HG02678 (cell line): Measurements from ENCODE around the gene TERB1.

Experiments
- ATAC-seq: cut with Tn5 transposase; IDR thresholded peaks from one replicate; pipeline ENCODE4 v1.9.1; 2021; ENCODE audit warnings: mild to moderate bottlenecking, moderate library complexity; ENCODE audit not compliant: unreplicated experiment

TERB1 gene

DNA sequence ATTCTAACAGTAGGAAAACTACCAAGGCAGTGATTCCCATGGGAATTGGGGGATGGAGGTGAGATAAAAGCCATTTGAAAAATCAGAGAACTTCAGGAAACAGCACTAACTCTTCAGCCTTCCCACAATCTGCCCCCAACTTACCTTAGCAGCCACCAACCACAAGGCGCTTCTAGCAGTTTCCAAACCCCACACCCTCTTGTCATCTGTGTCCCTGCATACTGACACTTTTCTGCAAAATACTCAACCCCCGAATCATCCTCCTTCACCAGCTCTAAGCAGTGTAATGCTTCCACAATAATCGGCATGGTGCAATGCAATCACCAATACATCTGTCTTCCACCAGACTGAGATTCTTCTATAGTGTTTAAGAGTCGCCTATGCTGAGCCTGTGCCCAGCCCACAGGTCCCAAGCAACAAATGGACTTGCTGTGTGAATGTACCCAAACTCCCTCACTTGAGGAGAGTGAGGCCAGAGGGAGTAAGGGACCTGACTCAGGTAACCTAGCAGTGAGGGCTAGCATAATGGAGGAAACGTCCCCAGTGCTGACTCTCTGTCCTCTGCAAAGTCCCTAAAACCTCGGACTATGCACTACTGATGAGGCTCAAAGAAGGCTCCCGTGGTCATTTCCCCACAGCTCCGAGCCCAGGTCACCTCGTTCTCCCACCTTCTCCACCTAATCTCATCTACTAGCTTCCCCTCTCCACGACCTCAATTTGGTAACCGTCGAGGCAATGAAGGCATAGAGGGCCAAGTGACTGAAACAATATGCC is 50.9 kb downstream of the TERB1 start:
- no peak for ATAC-seq

DNA sequence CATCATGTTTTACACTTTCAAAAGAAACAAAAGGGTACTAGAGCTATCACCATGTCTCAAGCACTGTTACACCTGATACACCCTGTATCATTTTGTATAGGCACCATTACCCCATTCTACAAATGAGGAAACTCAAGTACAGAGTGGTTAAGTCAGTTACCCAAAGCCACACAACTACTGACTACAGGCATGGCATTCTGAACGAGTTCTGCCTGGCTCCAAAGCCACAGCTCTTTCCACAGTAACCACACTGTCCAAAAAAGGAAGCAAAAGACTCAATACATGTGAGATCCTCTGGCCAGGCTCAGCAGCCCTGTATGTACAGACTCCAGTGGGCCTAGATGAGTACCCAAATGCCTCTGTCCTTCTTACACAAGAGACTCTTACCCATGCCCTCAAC is 54.7 kb downstream of the TERB1 start:
- no peak for ATAC-seq

DNA sequence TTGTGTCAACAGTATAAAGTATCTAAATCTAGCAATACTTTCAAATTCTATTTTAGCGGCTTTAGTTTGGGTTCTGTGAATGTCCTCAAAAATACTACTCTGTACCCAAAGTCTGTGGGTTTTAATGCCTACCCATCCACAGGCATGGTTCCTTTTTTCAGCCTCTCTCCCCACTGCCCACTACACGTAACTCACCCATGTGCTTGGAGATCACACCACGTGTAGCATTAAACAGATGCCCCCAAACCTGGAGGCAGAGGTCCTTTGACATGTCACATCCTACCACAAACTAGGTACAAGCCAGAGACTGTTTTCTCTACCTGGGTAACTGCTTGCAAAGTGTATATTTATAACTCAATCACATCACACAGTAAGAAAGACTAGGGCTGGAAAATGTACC is 55.3 kb downstream of the TERB1 start:
- ATAC-seq = no peak

DNA sequence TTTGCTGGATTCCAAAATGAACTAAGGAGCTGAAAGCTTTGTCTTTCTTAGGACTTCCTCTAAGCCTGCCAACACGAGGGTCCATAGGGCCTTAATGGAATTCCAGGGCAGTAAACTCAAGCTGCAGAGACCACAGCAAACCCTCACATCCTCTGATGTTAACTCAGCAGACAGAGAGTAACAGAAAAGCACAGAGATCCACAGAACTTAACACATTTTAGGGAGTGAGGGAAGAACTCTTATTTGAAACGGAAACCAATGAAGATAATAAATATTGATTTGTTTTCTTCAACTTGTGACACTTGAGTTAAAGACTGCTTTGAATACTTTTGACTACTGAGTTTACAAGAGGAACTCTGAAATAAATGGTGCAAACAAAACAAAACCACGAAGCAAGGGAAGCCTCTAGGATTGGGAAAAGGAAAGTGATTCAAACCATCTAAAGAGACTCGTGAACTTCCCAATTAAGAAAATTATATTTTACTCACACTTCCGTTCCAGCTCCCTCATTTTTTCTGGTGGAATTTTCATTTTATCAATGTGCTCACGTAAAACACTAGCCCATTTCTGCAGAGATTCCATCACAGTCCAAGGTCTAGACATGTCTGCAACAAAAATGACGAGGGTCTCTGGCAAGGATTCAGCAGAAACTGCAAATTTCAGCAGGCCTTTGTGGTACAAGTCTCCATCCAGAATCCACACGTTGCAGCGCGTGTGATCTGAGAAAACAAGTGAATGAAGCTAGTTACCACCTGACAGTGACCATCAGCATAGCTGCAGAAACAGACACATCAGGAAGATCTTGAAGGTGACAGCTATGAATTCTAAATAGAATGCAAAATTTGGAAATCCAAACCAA is 59.2 kb downstream of the TERB1 start:
- ATAC-seq = no peak

DNA sequence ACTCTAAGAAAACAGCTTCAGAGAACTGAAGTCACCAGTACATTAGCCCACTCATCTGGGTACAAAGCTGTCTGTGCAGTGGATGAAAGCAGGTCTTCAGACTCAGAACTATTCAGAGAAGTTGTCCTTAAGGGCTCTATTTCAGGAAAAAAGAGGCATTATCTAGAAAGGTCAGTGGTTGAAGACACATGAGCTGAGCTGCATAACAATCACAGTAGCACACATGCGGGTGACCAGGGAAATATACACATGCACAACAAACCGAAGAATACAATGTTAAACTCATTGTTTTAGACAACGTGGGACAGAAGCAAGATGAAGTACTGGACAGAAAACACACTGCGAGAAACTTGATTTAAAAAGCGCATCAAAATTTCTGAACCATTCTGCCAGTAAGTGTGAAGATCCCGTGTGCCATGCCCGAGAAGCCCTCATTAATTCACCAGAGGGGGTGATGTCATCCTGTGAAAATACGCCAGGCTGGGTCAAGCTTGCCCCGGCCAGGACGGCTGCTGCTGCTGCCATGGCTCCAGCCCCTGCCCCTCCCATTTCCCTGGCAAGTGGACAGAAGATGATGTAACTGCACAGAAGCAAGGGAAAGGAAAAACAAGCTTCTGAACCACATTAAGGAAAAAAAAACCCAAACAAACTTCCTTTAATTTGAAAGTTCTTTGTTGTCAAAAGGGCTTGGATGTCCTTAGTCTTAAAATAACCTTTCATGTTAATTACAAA is 60.0 kb downstream of the TERB1 start:
- no peak for ATAC-seq

DNA sequence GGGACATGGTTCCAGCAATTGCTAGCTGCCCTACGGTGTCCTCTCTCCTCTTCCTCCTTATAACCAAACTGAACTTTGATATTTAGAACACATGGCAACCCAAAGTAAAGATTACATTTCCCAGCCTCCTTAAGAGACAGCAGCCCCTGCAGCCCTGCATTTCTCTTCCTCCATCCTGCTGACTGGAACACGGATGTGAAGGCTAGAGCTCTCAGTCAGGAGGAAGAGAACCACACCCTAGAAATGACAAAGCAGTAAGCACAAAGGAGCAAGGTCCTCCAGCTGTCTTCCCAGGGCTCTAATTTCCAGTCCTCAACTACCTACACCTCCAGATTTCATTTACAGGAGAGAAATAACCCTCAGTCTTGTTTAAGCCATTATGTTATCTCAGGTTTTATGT is 60.9 kb downstream of the TERB1 start:
- no peak for ATAC-seq

DNA sequence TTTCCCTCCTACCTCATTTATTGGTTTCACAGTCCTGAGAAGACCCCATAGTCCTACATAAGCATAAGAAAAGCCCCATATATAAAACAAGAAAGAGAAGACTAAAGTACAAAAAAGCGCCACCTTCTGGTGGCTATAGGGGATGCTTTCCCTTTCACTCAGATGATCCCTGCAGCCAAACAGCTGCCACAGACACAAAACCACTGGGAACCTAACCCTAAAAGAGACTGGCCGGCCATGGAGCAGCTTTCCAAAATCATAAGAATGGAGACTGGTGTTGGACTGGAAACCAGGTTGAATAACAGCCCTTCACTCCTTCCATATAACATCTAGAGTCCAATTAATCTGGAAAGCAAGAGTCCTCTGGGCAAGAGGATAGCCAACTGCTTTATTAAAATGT is 61.4 kb downstream of the TERB1 start:
- ATAC-seq = no peak

DNA sequence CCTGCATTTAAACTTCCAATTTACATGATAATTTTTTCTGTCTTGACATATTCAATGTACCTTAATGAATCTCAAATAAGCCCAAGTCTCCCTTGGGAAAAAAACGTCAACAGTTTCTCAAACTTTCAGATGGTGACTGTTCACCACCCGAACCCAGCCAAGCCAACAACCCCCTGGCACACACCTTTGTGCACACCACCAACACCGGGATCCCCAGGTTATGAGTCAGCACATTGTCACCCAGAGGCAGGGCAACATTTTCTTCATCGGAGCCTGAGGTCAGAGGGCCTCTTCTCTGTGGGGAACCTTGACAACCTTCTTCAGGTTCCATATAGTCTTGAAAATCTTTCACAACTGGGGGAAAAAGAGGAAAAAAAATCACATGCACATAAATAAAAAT is 65.5 kb downstream of the TERB1 start:
- no peak for ATAC-seq

DNA sequence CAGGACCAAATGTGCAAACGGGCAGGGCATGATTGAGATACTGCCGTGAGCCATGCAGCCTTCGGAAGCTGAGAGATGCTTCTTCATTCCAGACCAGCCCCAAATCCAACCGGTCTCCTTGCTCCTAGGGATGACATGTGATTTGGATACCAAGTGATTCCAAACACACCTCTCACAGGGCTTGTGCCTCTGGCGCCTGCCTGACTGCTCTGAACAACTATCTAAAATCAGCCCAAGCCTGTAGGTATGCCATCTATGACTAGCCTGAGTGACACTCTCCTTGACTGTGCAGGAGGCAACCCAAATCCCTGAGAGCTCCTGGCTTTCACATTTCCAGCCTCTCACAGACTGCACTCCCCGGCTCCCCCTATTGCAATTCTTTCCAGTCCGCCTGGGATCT is 70.3 kb downstream of the TERB1 start:
- ATAC-seq = no peak

DNA sequence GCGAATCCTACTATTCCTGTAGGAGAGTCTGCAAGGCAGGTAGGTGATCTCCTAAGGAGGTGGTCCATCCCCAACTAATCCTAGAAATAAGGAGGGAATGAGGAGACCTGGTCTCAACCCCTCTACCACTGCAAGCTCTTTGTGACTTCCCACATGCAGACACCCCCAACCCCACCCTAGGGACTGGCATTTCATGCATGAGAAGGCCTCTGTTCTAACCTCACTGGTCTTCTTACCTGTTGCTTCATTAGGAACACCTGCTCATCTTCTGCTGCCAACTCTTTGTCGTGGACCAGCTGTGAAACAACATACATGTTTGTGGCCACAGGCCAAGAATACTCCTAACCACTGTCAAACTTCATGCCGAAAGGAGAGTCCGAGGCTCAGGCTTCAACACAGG is 72.6 kb downstream of the TERB1 start:
- no peak for ATAC-seq

DNA sequence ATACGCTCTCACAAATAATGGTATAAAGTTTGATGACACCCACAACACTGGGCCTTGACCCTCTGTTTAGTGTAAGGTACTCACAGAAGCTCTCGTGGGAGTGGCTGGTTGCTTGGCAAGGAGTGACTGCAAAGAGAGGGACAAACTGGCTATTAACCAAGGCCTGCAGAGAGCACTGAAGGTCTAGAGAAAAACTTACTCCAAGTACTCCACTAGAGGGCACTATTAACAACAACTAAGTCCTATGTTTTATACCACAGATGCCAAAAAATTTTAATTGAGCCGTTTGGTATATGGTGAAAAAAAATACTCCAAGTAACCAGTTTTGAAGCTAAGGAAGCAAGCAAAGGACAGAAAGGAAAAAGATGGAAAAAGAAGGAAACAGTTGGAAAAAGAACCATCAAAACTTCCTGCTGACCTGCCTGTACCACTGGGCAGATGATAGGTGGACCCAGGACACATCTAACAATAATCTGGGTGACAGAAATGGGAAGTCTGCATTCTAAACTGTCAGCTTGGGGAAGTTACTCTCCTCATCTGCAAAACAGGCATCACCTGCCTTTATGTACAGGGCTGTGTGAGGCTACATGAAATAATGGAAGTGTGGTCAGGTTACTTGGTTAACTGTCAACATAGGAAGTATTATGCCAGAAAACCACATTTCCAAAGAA is 73.1 kb downstream of the TERB1 start:
- ATAC-seq = no peak

DNA sequence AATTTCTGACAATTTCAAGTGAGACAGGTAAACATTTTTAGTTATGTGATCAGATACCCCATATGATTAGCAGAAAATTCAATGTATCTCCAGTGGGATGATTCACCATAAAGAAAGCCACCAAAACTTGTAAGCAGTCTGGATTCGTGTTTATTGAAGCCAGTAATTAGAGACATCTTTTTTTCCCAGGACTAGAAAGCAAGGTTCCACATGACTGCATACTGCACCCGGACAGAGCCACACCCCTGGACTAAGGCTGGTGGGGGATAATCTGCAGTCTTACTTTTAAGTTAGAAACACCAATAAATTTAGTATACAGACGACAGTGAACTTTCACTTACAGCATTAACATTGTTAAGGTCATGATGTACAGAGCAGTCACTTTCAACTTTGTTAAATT is 80.6 kb downstream of the TERB1 start:
- no peak for ATAC-seq

DNA sequence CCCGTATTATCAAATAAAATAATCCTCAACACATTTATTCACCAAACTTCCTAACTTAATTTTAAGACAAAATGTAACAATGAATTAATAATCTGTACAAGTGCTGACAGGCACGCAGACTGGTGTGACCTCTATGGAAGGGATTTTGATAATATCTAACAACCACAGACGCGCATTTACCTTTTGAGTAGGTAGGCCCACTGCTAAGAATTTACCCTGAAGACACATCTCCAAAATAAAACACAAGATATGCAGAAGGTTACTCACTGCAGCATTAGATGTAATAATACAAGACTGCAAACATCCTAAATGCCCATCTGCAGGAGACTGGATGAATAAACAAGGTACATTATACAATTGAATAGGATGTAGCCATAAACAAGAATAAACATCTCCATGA is 82.1 kb downstream of the TERB1 start:
- no peak for ATAC-seq

DNA sequence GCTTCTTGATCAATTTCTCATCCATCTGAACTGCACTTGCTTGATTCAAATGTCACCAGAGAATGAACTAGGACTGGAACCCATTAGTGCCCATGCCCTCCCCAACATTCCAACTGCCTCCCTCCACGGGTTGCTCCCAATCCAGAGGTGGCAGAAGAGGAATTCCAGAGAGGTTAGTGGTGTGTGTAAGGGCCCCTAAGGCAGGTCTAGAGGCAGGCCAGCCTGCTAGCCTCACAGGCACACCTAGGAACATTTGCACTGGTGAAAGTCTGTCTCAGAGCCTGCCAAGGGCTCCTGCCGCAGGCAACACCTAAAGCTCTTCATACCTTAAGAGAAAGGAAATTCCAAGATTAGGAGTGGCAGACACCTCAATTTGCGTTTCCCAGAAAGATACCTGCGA is 83.6 kb downstream of the TERB1 start:
- ATAC-seq = no peak

DNA sequence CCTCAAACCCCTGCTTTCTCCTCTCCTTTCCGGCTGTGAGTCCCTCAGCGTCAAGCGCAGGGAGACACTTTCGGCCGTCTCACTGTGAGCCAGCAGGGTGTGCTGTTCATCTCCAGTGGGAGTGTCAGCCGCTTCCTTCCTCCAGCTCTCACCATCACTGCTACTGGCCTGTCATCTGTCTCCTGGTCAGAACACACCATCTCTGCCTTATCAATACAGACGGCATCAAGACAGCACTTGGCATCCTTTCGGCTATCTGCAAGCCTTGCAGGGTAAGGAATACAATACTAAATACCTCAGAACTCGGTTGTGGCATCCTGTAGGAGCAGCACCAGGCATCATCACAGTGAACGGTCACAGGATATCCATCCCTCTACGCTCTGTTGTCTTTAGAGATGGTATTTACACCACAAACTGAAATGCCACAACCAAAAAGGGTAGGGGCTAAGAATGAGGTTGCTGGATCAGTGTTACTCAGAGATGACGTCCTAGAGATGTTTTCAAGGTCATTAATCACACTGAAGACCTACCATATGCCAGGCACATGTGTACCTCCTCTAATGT is 84.2 kb downstream of the TERB1 start:
- ATAC-seq = no peak

DNA sequence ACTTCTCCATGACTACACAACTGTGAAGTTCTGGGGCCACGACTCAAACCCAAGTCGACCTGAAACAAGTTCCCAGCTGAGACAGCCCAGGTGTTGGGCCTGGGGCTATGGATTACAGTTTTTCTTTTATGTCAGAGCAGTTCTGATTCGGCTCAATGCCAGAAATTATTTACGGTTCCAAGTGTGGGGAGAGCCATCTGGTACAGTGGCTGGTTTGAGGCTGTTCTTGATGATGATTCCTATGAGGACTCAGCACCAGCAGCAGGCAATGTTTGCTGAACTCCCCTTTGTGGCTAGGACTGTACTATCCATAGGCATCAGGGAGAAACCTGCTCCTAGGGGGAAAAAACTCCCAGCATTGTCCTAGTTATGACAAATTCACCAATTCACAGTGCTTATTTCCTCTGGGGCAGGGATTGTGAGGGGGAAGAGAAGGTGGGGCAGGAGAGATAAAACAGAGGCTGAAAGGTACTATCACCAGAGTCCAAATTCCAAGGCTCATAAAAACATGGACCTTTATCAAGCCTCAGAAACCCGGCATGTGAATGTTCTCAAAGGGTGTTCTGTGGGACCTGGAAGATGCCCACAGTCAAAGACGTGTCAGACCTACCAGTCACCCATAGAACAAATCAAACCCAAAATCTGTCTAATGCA is 86.6 kb downstream of the TERB1 start:
- no peak for ATAC-seq

DNA sequence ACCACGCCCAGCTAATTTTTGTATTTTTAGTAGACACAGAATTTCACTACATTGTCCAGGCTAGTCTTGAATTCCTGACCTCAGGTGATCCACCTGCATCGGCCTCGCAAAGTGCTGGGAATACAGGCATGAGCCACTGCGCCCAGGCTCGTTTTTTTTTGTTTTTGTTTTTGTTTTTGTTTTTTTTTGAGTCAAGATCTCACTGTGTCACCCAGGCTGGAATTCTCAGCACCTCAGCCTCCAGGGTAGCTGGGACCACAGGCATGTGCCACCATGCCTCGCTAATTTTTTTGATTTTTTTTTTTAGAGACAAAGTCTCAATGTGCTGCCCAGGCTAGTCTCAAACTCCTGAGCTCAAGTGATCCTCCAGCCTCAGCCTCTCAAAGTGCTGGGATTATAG is 87.3 kb downstream of the TERB1 start:
- no peak for ATAC-seq

DNA sequence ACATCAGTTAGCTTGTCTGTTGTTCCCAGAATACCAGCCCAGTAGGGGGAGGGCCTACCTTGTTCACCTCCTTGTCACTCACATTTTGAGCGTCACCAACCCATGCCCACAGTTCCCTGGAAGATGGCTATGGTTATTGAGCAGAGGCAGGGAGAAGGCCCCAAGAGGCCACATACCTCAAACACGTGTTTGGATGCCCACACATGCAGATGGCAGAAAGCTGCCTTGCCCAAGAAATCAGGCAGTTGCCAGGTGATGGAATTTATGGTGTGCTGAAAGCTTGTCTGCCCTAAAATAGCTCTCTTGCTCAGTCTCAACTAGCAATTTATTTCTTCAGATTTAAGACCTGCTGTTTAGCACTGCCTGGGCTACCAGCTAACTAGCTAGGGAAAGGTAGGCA is 88.3 kb downstream of the TERB1 start:
- no peak for ATAC-seq

DNA sequence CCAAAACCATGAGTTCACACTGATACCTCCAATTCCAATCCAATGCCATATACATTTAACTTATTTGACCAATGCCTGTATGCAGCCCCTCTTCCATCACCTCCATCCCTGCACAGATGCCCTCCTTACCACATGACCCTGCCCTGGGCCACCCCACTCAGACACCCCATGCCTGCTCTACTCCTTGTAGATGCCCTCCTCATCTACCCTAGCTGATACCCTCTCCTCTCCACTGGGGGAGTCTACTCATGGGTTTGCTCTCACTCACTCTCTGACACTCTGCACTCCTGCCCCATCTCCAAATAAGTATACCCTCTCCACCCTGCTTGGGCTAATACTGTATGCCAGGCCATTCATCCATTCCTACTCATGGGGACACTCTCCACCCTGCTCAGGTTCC is 88.9 kb downstream of the TERB1 start:
- ATAC-seq = no peak

DNA sequence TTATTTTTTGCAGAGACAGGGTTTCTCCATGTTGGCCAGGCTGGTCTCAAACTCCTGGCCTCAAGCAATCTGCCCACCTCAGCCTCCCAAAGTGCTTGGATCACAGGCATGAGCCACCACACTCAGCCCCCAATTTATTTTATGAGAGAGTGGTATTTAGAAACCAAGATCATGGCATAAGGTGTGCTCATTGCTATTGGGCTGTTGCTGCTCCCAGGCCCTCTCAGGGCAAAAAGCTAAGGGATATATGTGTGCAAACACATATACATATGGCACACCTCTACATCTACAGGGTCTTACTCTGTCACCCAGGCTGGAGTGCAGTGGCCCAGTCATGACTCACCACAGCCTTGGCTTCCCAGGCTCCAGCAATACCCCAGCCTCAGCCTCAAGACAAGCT is 89.8 kb downstream of the TERB1 start:
- ATAC-seq = no peak
